ENCODE measurements around the gene CD47.

GRCh38 chr3:108060331-108060730 is 30.5 kb downstream of the CD47 start:
- TF ChIP-seq CTCF (IDR thresholded peaks at IDR 0.05; ENCODE audit: poor library complexity) (no peak), EZH2 (IDR thresholded peaks at IDR 0.05; ENCODE audit: borderline replicate concordance) (no peak), EZH2phosphoT487 (IDR thresholded peaks at IDR 0.05; ENCODE audit: low read depth, severe bottlenecking, unreplicated experiment) (no peak)
